Endometrium (tissue), 2 donors: Measurements from ENCODE around the gene SPATA31A1.
"Not testable (repeated sequence)": the region's sequence is repeated elsewhere in the genome, so short reads cannot be mapped to it uniquely, and the experiment has no call there.

Experiments used
- FAIRE-seq: peaks from 2 replicates; lab custom pipeline; 2012; peaks lifted over from hg19 to GRCh38; lab: Jason Lieb, UNC
- donor health status: control.
- donor health status: control.

SPATA31A1 gene

GRCh38 chr9:39355369-39355768, at the start of gene SPATA31A1:
TSS of gene SPATA31A1 (plus strand) at chr9:39355669. CDS start at chr9:39355731, 62 bp downstream.
- FAIRE-seq = not testable (repeated sequence)

GRCh38 chr9:39407261-39408204, 52.1 kb downstream of the SPATA31A1 start:
- not testable (repeated sequence) for FAIRE-seq

- not testable (repeated sequence) for FAIRE-seq
These were observed 55.9 kb downstream of the SPATA31A1 start for GRCh38 chr9:39411254-39411940.
